ENCODE measurements around the gene FAM32A.

FAM32A gene

DNA sequence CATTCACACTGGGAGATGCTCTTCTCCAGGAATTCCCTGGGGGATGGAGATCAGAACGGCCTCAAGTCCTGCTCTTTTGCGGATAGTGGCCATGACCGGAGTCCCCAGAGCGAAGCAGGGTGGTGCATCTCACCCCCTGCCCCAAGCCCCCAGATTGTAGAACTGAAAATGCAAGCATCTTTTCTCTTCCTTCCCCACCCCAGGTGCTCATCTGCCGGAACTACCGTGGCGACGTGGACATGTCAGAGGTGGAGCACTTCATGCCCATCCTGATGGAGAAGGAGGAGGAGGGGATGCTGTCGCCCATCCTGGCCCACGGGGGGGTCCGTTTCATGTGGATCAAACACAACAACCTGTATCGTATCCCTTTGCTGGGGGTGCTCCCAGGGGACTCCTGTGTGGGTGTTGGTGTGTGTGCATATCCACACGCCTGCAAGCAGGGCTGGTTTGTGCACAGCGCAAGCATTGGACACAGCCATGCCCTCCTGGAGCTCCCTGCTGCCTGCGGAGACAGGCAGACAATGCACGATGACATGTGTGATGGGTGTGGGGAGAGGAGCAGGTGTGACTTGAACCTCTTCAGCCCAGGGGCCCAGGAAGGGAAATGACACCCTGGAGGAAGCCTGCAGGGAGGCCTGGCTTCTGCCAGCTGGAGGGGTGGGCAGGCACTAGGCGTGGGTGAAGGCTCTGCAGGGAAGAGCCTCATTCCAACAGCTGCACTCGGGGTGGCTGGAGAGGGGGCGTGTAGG lies 18.2 kb downstream of the FAM32A start:
- no peak for DNase-seq

- DNase-seq, result no peak
Measured at GRCh38 chr19:16204005-16204294, 18.7 kb downstream of the FAM32A start.

DNA sequence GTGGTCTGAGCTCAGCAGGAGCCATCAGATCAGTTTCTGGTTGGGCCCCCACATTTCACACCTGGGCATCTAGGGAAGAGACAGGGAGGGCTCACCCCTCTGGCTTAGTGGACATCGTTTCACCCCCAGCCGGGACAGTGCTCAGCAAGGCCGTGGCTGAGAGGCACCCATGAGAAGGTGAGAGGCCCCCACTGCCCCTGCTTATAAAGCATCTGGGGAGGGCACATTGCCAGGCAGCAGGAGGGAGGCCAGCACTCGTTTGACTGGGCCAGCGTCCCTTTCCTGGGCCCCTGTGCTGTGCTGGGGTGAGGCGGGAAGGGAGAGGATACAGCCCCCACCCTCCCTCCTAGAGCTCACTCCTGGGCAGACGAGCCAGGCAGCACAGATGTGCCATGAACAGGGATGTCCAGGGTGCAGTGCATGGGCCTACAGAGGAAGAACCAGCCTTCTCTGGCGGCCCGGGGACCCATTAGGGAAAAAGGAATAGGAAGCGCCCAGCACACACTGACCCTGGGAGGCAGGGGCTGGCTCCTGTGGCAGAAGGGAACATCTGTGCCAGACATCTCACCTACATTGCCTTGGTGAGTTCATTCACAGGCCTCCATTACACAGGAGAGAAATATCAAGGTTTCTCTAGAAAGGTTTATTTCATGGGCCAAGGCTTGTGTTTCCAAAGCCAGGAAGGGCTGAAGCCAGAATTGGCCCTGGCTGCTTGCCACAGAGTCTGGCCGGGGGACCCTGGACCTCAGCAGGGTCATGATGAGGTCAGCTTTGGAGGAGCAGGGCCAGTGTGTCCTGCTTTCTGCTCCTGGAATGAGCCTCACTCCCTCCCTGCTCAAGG lies 20.2 kb downstream of the FAM32A start:
- no peak for DNase-seq

DNA sequence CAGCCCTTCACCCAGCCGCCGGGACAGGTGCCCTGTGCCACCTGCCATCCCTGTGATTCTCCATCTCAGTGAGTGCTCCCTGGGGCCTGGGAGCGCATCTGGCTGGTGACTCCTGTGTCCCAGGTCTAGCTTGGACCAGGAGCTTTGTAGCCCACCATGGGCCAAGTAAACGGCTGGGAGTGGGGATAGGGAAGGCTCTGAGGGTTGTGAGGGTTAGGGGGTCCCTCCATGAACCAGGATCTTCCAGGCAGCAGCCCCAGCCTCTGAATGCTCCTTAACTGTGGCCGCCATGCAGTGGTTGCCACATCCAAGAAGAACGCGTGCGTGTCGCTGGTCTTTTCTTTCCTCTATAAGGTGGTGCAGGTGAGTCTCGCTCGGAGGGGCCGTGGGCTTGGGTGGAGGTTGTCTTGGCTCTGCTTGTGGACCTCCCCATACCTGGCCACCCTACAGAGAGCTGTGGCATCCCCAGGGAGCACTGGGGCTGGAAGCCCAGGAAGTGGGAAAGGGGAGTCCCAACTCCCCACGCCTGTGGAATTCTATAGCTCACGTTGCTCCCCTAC lies 20.9 kb downstream of the FAM32A start:
- no peak for DNase-seq

DNA sequence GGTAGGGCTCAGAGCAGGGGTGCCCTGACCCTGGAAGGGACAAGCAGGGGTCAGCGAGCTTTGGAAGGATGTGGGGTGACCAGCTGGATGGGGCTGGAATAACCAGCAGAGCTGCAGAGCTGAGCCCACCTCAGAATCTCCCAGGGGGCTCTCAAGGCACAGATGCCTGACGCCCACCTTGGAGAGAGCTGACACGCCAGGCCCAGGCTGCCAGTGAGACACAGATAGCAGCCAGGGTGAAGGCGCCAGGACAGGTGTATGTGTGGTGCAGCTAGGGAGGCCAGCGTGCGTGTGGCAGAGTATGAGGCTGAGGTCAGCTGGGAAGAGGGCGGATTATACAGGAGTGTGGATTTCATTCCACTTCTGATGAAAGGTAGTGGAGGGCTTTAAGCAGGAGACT lies 21.4 kb downstream of the FAM32A start:
- DNase-seq, result no peak

DNA sequence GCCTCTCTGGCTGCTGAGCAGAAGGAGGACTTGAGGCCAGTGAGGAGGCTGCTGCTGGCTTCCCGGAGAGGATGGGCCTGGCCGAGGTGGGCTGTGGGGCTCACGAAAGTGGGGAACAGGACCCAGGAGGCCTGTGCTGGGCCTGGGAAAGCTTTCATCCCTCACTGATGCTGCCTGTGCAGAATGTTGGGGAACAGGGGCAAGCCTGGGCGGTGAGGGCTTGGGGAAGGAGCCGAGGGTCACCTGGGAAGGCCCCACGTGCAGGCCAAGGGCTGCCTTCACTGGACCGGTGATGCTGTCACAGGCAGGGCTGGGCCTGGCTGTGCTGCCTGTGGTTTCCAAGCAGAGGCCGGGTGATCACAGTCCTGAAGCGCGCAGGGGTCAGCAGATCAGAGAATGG lies 21.9 kb downstream of the FAM32A start:
- no peak for DNase-seq

DNA sequence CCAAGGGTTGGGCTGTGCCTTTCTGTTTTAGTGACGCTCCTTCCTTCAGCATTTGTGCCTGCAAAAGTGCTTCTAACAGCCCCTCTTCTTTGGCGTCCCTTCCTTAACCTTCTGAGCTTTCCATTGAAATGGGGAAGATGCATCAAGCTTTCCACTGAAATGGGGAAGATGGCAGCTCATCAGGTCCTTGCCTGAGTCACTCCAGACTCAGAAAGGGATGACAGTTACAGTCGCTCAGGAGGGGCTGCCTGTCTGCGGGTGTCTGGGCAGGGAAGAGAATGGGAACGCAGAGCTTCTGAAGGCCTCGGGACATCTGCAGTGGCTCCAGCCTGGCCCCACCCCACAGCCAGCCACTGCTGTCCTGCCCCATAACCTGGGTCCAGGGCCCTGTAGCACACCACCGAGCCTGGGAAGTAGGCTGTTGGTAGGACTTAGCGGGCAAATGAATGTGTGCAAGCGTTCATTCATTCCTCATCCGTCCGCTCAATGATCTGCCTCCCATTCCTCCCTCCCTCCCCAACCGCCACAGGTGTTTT lies 22.3 kb downstream of the FAM32A start:
- DNase-seq, result no peak

- no peak for DNase-seq
Measured at GRCh38 chr19:16208064-16208759, 23.0 kb downstream of the FAM32A start.

DNA sequence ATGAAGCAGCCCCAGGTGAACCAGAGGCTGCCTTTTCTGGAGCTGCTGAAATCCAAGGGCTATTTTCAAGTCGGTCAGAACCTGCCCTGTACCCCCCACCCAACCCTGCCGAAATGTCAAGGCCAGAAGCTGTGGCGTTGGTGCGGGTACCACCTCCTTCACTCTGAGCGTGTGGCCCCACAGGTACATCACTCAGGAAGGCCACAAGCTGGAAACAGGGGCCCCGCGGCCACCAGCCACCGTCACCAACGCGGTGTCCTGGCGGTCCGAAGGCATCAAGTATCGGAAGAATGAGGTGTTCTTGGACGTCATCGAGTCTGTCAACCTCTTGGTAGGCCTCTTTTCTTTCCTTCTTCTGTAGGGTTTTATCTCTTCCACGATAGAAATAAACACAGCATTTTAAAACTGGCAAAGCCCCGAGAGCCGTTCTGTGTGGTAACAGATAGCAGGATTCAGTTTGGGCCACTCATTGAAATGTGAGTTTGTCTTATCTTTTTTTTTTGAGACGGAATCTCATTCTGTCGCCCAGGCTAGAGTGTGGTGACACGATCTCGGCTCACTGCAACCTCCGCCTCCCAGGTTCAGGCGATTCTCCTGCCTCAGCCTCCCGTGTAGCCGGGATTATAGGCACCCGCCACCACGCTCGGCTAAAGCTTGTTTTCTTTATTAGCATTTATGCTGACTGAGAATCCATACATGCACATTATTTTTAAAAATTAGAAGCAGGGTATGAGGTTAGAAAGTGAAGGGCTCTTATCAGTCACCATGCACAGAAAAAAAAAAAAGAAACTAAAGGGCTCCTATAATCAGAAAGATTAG lies 23.8 kb downstream of the FAM32A start:
- no peak for DNase-seq

DNA sequence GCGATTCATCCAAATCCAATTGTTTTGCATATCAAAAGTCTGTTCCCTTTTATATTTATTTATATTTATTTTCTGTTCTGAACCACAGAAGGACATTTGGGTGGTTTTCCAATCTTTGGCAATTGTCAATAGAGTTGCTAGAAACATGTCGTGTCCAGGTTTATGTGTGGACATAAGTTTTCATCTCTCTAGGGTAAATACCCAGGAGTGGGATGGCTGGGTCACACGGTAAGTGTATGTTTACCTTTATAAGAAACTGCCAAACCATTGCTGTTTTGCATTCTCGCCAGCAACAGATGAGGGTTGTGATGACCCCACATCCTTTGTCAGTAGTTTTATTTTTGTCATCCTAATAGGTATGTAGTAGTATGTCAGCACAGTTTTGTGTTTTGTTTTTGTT lies 25.0 kb downstream of the FAM32A start:
- no peak for DNase-seq

DNA sequence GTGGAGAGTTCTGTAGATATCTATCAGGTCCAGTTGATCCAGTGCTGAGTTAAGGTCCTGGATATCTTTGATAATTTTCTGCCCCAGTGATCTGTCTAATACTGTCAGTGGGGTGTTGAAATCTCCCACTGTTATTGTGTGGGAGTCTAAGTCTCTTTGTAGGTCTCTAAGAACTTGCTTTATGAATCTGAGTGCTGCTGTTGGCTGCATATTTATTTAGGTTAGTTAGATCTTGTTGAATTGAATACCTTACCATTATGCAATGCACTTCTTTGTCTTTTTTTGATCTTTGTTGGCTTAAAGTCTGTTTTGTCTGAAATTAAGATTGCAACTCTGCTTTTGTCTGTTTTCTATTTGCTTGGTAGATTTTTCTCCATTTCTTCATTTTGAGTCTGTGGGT lies 27.9 kb downstream of the FAM32A start:
- no peak for DNase-seq

- no peak for DNase-seq
Measured at GRCh38 chr19:16216744-16217670, 31.8 kb downstream of the FAM32A start.

DNA sequence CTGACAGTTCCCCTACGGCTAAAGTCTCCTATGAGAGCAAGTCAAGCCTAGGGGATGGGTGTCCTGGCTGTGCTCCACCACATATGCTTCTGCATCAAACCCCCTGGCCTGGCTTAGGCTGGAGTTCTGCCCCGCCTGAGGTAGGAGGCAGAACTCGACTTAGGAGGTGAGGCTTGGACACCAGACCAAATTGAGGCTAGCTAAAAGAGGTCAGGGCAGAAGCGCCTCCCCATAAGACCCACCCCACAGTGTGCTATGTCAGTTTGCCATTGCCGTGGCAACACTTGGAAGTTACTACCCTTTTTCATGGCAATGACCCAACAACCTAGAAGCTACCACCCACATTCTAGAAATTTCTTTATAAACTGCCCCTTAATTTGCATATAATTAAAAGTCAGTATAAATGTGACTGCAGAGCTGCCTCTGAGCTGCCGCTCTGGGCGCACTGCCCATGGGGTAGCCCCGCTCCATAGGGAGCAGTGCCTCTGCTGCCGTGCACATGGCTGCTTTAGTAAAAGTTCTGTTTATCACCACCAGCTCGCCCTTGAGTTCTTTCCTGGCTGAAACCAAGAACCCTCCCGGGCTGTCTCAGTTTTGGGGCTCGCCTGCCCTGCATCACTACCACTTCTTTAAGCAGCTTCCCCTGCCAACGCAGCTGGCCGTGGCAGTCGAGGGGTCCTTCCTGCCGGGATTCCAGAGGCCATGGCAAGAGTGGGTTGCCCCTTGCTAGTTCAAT lies 32.7 kb downstream of the FAM32A start:
- no peak for DNase-seq

- no peak for DNase-seq
Measured at GRCh38 chr19:16218851-16219250, 33.6 kb downstream of the FAM32A start.

GRCh38 chr19:16222806-16223205 lies 37.6 kb downstream of the FAM32A start:
- DNase-seq, result no peak

DNA sequence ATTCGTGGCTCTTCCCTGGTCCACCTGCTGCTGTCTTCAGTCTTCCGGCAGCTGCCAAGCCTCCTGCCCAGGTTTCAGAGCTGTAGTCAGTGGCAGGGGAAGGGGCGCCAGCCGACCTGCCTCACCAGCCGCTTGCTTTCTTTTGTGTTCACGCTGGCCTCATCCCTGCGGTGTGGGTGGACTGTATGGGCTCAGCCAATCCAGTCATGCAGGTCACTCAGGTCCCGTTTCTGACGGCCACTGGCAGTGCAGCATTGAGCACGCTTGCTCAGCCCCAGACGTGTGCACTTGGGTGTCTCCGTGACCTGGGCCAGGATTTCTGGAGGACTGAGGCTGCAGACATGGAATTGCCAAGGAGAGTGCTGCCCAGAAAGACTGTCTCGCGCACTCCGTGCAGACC lies 38.5 kb downstream of the FAM32A start:
- DNase-seq, result no peak

GRCh38 chr19:16224293-16225045 lies 39.3 kb downstream of the FAM32A start:
- no peak for DNase-seq

GRCh38 chr19:16225279-16226183 lies 40.3 kb downstream of the FAM32A start:
- no peak for DNase-seq

DNA sequence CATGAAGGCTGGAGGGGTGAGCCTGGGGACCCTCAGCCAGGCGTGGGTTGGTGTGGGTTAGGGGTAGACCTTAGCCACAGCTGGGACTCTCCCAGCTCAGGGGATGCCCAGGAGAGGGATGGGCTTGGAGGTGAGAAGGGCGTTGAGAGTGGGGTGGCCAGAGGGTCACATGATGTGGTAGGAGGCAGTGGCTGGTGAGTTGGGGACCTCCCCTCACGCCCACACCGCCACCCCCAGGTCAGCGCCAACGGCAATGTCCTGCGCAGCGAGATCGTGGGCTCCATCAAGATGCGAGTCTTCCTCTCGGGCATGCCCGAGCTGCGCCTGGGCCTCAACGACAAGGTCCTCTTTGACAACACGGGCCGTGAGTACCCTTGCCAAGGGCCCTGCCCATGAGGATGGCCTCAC lies 41.0 kb downstream of the FAM32A start:
- no peak for DNase-seq

Data from NCI-H526 treated with DMSO at 0.1 percent for 48 hours (cell line).